ENCODE measurements around the gene CRLF2. TPM values are rescaled to one million over a fixed set of nuclear protein-coding genes. Genes with fewer than 3 reads are reported as not detected.

The CRLF2 gene
- total and polyA plus RNA-seq, 2 of the 8 experiments (the other 6 are each of a cell fraction or from before 2014, with no cell fraction given) = 0.06 TPM; not detected in 1

DNA sequence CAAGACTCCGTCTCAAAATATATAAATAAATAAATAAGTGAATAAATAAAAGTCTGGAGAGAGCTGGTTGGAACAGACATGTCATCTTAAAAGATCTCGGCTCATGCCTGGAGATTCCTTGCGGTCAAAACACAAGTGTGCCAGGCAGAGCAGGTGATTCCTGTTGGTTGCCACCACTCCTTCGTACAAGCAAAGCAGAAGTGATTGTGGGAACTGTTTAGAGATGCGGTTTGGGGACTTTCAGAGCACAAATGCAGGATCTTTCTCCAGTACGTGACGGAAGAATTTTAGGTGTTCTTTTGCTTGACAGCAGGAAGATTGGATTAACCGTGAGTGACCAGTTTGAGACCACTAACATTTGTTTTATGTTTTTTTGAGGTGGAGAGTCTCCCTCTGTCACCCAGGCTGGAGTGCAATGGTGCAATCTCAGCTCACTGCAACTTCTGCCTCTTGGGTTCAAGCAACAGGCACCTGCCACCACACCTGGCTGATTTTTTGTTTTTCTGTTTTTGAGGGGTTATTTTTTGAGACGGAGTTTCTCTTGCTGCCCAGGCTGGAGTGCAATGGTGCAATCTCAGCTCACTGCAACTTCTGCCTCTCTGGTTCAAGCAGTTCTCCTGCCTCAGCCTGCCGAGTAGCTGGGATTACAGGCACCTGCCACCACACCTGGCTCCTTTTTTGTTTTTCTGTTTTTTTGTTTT lies 2.8 kb upstream of the CRLF2 start (continued):
- TF ChIP-seq ATF3 (IDR thresholded peaks at IDR 0.05; ENCODE audit: insufficient read depth, low read depth, low read length) = no peak
